Endodermal cell (in vitro differentiated cells): ENCODE data around the gene MEP1B. TPM values are rescaled to one million over a fixed set of nuclear protein-coding genes. Genes with fewer than 3 reads are reported as not detected.
"Not testable (repeated sequence)": the region's sequence is repeated elsewhere in the genome, so short reads cannot be mapped to it uniquely, and the experiment has no call there.

Source experiments
- DNase-seq: peaks from one replicate; pipeline ENCODE4 v3.0.0-alpha.2; 2017
- H3K27ac ChIP-seq: 2 replicates; pipeline ENCODE4 v1.5.1; 2013; ENCODE audit warnings: mild to moderate bottlenecking, low read depth, low read length, moderate library complexity
- H3K27me3 ChIP-seq: 2 replicates; pipeline ENCODE4 v1.6.1; 2013; ENCODE audit warnings: mild to moderate bottlenecking, low read length, moderate library complexity; ENCODE audit not compliant: insufficient read depth, control insufficient read depth, poor library complexity, severe bottlenecking
- H3K36me3 ChIP-seq: 2 replicates; pipeline ENCODE4 v1.7.0; 2013; ENCODE audit warnings: mild to moderate bottlenecking, low read length, moderate library complexity; ENCODE audit not compliant: control insufficient read depth, insufficient read depth
- H3K4me1 ChIP-seq: one replicate; pipeline ENCODE4 v1.7.0; 2013; ENCODE audit warnings: low read length; ENCODE audit not compliant: control insufficient read depth, insufficient read depth
- H3K4me3 ChIP-seq: 2 replicates; pipeline ENCODE4 v1.5.1; 2013; ENCODE audit warnings: mild to moderate bottlenecking, low read length, moderate library complexity
- H3K9ac ChIP-seq: 2 replicates; pipeline ENCODE4 v1.6.1; 2013; ENCODE audit warnings: mild to moderate bottlenecking, low read length, moderate library complexity; ENCODE audit not compliant: poor library complexity, severe bottlenecking; ENCODE audit errors: extremely low read depth
- H3K9me3 ChIP-seq: 2 replicates; pipeline ENCODE4 v1.6.1; 2013; ENCODE audit warnings: mild to moderate bottlenecking, low read length, moderate library complexity; ENCODE audit not compliant: control insufficient read depth
- H3K27ac Mint-ChIP-seq: 2 replicates; pipeline ENCODE4 v1.8.0; 2020; ENCODE audit warnings: mixed read lengths
- H3K27me3 Mint-ChIP-seq: 2 replicates; pipeline ENCODE4 v1.8.0; 2021; ENCODE audit warnings: mild to moderate bottlenecking, mixed read lengths; ENCODE audit not compliant: insufficient read depth
- H3K36me3 Mint-ChIP-seq: 2 replicates; pipeline ENCODE4 v1.8.0; 2020; ENCODE audit warnings: low read depth, mixed read lengths
- H3K4me1 Mint-ChIP-seq: 2 replicates; pipeline ENCODE4 v1.8.0; 2020; ENCODE audit warnings: mixed read lengths
- H3K4me3 Mint-ChIP-seq: 2 replicates; pipeline ENCODE4 v1.8.0; 2020; ENCODE audit warnings: mild to moderate bottlenecking, moderate library complexity, mixed read lengths
- H3K9me3 Mint-ChIP-seq: 2 replicates; pipeline ENCODE4 v1.8.0; 2020; ENCODE audit warnings: mild to moderate bottlenecking, mixed read lengths
- CTCF ChIP-seq: fragments of 200-600 bp; sonication (generic); conservative IDR thresholded peaks from 2 replicates; pipeline ENCODE4 v1.5.0; 2021; ENCODE audit warnings: antibody characterized with exemption, mild to moderate bottlenecking
- WGBS, 2 experiments: methylation state at CpG; one replicate each; pipeline versions ENCODE4 v1.1.5 to v1.1.7; 2013; ENCODE audit warnings: missing lambda C conversion rate in 2 of 2, mixed read lengths in 1 of 2; ENCODE audit not compliant: insufficient coverage in 1 of 2, insufficient read length in 1 of 2; 5-methylcytosine and 5-hydroxymethylcytosine counted together
- total RNA-seq, 2 donors: library from RNA; stranded (reverse); fragmentation: NEBNext Ultra II Directional in 1 of 2; extraction: Animal tissue kit (Norgen Biotek cat#: 25700) in 1 of 2; gene quantifications; 2 replicates in 1 of 2; 3 replicates in 1 of 2; pipeline ENCODE4 v1.2.1, GENCODE V29; 2021

Gene MEP1B
- total RNA-seq, 2 donors from 2014 or later: not detected

GRCh38 chr18:32174719-32175118, 15.1 kb upstream of the MEP1B start:
- Mint-ChIP-seq H3K9me3 (no peaks in the 10 kb centered on the region), H3K27me3 (no peaks in the 10 kb centered on the region), H3K27ac (no peak overlapping the region), H3K36me3 (no peaks in the 10 kb centered on the region), H3K4me1 (no peaks in the 10 kb centered on the region), H3K4me3 (no peak overlapping the region)
- H3K27me3 ChIP-seq: no peaks in the 10 kb centered on the region
- H3K27ac ChIP-seq: no peak overlapping the region
- H3K9me3 ChIP-seq: no peaks in the 10 kb centered on the region
- no peak for DNase-seq
- WGBS, 2 experiments: 84 to 91% methylated on average over 4 to 7 of the region's 7 CpGs
- TF ChIP-seq CTCF: no peak
- H3K4me1 ChIP-seq: no peaks in the 10 kb centered on the region
- no peak overlapping the region for H3K9ac ChIP-seq
- no peaks in the 10 kb centered on the region for H3K36me3 ChIP-seq
- no peak overlapping the region for H3K4me3 ChIP-seq

DNA sequence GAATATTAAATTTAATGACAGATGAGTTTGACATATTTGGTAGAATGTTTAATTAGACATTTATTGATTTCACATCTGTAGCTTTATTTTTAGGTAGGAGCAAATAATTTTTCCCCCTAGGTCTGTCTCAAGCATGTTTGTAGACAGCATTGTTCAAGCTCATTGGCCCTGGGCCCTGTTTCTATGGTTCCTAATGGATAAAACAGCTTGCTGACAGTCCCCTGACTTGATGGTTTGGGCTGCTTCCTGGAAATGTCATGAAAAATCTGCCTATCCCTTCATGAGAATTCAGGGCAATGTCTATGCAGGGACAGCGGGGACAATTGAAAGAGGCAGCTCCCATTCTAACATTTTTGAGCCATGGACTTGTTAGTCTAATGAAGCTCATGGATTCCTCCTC, 14.6 kb upstream of the MEP1B start:
- no peak overlapping the region for H3K27ac Mint-ChIP-seq
- H3K27me3 Mint-ChIP-seq: no peaks in the 10 kb centered on the region
- no peak for TF ChIP-seq CTCF
- 83 to 89% methylated on average over 1 of the region's 1 CpG for WGBS, 2 experiments
- no peak overlapping the region for H3K9ac ChIP-seq
- no peaks in the 10 kb centered on the region for H3K9me3 Mint-ChIP-seq
- H3K27me3 ChIP-seq: no peaks in the 10 kb centered on the region
- no peak overlapping the region for H3K27ac ChIP-seq
- no peaks in the 10 kb centered on the region for H3K36me3 Mint-ChIP-seq
- DNase-seq: no peak
- H3K4me3 Mint-ChIP-seq: no peak overlapping the region
- H3K4me1 Mint-ChIP-seq: no peaks in the 10 kb centered on the region
- no peaks in the 10 kb centered on the region for H3K4me1 ChIP-seq
- H3K4me3 ChIP-seq: no peak overlapping the region
- no peaks in the 10 kb centered on the region for H3K9me3 ChIP-seq
- H3K36me3 ChIP-seq: no peaks in the 10 kb centered on the region

DNA sequence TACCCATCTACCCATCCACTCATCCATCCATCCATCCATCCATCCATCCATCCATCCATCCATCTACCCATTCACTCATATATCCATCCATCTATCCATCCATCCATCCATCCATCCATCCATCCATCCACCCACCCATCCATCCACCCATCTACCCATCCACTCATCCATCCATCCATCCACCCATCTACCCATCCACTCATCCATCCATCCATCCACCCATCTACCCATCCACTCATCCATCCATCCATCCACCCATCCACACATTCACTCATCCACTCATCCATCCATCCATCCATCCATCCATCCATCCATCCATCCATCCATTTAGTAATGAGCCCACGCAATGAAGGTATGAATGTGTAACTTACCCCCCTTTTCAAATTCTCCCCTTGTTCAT, 13.1 kb upstream of the MEP1B start:
- H3K36me3 Mint-ChIP-seq, H3K27me3 Mint-ChIP-seq, H3K36me3 ChIP-seq, H3K9me3 Mint-ChIP-seq, H3K4me3 ChIP-seq, H3K9me3 ChIP-seq, H3K4me1 ChIP-seq, H3K4me1 Mint-ChIP-seq, H3K27ac Mint-ChIP-seq, DNase-seq, H3K4me3 Mint-ChIP-seq, H3K27ac ChIP-seq, H3K9ac ChIP-seq, H3K27me3 ChIP-seq: not testable (repeated sequence)
- WGBS, 2 experiments: 90% methylated on average over 1 of the region's 1 CpG; no CpG with 5 or more reads in 1 of the 2 experiments

DNA sequence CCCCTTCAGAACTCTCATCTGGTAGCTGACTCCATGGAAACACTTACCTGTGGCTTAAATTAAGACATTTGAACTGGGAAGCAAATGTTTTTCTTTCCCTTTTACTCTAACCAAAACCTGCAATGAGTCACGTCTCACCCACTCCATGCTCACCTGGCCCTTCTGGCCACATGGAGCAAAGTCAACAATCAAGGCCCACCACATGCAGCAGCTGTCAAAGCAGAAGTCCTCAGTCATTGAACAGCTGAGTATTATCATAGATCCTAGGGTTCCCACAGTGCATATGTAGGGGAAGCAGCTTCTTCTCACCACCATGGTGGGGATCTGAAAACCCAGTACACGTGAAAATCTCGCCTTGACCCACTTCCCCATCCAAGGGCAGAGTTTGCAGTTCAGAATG, 12.3 kb upstream of the MEP1B start:
- H3K27me3 Mint-ChIP-seq: no peaks in the 10 kb centered on the region
- no peak overlapping the region for H3K4me3 ChIP-seq
- no peak overlapping the region for H3K9ac ChIP-seq
- DNase-seq: no peak
- no peaks in the 10 kb centered on the region for H3K36me3 ChIP-seq
- TF ChIP-seq CTCF: no peak
- H3K9me3 ChIP-seq: no peaks in the 10 kb centered on the region
- H3K27ac ChIP-seq: no peak overlapping the region
- no peaks in the 10 kb centered on the region for H3K4me1 ChIP-seq
- H3K27me3 ChIP-seq: no peaks in the 10 kb centered on the region
- no peaks in the 10 kb centered on the region for H3K36me3 Mint-ChIP-seq
- 91% methylated on average over 3 of the region's 3 CpGs; no CpG with 5 or more reads in 1 of the 2 experiments for WGBS, 2 experiments
- H3K4me3 Mint-ChIP-seq: no peak overlapping the region
- H3K4me1 Mint-ChIP-seq: no peaks in the 10 kb centered on the region
- H3K9me3 Mint-ChIP-seq: no peaks in the 10 kb centered on the region
- H3K27ac Mint-ChIP-seq: no peak overlapping the region
